ENCODE measurements around the gene DGKI. TPM values are rescaled to one million over a fixed set of nuclear protein-coding genes. Genes with fewer than 3 reads are reported as not detected.

DGKI gene
- total and polyA plus RNA-seq, 2 experiments from 2014 or later = 0.16 to 1.0 TPM

DNA sequence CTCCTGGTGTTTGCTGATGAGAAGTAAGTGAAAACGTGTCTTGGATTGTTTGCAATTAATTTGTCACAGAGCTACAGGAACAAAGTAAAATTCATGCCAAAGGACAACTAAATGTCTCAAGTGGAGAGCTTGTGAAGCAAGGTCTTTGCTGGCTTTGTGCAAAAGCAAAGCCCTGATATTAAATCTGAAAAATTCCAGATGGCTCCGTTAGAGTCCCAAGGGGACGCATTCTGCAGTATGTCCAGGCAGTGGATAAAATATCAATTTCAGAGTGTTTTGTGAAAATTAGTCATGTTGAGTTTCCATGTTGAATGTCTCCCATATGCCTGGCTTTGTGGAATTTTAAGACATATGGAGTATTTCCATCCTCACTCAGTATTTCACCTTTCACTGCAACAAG, 400.7 kb downstream of the DGKI start:
- H3K27ac Mint-ChIP-seq = no peak overlapping the region
- no peaks in the 10 kb centered on the region for H3K36me3 Mint-ChIP-seq (ENCODE audit: low read depth)
- H3K9me3 Mint-ChIP-seq = no peaks in the 10 kb centered on the region
- H3K27me3 ChIP-seq (ENCODE audit: insufficient read depth) = no peaks in the 10 kb centered on the region
- TF ChIP-seq, protein P1, sequence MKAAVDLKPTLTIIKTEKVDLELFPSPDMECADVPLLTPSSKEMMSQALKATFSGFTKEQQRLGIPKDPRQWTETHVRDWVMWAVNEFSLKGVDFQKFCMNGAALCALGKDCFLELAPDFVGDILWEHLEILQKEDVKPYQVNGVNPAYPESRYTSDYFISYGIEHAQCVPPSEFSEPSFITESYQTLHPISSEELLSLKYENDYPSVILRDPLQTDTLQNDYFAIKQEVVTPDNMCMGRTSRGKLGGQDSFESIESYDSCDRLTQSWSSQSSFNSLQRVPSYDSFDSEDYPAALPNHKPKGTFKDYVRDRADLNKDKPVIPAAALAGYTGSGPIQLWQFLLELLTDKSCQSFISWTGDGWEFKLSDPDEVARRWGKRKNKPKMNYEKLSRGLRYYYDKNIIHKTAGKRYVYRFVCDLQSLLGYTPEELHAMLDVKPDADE (IDR thresholded peaks at IDR 0.05) = no peak
- TF ChIP-seq, protein P2, sequence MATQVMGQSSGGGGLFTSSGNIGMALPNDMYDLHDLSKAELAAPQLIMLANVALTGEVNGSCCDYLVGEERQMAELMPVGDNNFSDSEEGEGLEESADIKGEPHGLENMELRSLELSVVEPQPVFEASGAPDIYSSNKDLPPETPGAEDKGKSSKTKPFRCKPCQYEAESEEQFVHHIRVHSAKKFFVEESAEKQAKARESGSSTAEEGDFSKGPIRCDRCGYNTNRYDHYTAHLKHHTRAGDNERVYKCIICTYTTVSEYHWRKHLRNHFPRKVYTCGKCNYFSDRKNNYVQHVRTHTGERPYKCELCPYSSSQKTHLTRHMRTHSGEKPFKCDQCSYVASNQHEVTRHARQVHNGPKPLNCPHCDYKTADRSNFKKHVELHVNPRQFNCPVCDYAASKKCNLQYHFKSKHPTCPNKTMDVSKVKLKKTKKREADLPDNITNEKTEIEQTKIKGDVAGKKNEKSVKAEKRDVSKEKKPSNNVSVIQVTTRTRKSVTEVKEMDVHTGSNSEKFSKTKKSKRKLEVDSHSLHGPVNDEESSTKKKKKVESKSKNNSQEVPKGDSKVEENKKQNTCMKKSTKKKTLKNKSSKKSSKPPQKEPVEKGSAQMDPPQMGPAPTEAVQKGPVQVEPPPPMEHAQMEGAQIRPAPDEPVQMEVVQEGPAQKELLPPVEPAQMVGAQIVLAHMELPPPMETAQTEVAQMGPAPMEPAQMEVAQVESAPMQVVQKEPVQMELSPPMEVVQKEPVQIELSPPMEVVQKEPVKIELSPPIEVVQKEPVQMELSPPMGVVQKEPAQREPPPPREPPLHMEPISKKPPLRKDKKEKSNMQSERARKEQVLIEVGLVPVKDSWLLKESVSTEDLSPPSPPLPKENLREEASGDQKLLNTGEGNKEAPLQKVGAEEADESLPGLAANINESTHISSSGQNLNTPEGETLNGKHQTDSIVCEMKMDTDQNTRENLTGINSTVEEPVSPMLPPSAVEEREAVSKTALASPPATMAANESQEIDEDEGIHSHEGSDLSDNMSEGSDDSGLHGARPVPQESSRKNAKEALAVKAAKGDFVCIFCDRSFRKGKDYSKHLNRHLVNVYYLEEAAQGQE (IDR thresholded peaks at IDR 0.05; ENCODE audit: unreplicated experiment) = no peak
- TF ChIP-seq NANOG (IDR thresholded peaks at IDR 0.05; ENCODE audit: borderline replicate concordance) = no peak
- no peaks in the 10 kb centered on the region; the same call in 1 of the 2 replicates for H3K9me2 ChIP-seq (ENCODE audit: insufficient read depth)
- ATAC-seq (no peak), DNase-seq (ENCODE audit: low spot score) (no peak)
- no peak overlapping the region for H3K4me3 Mint-ChIP-seq
- H3K27me3 Mint-ChIP-seq (ENCODE audit: insufficient read depth, low read depth, poor library complexity) = peaks cover 3% of the 10 kb centered on the region
- H3K4me1 ChIP-seq (ENCODE audit: insufficient read depth) = no peaks in the 10 kb centered on the region
- no peak overlapping the region for H3K4me2 ChIP-seq
- no peaks in the 10 kb centered on the region for H3F3A ChIP-seq (replicated peaks; ENCODE audit: low read depth)
- no peaks in the 10 kb centered on the region for H3K36me3 ChIP-seq (ENCODE audit: insufficient read depth)
- no peak overlapping the region for H3K27ac ChIP-seq (ENCODE audit: low read depth)
- no peak overlapping the region for H3K4me3 ChIP-seq
- no peak overlapping the region for H2AFZ ChIP-seq
- H4K20me1 ChIP-seq (replicated peaks; ENCODE audit: insufficient read depth) = no peaks in the 10 kb centered on the region
- no peaks in the 10 kb centered on the region for H3K4me1 Mint-ChIP-seq
- no peaks in the 10 kb centered on the region for H3K79me2 ChIP-seq (replicated peaks; ENCODE audit: insufficient read depth)

DNA sequence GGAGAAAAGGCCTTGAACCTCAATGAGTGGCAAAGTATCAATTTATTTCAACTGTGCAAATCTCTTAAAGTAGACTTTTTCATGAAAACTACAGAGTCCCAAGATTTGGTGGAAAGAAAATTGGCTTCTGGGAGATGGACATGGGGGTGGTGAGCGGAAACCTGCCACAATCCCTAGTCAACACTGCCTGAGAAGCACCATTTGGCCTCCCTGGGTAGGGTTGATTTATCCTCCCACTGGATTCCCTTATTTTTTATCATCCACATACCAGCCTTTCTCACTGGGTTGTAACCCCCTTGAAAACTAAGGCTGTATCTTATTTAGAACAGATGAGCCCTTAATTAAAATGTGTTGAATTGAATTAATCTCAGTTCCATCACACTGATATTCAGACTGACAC, 401.5 kb downstream of the DGKI start:
- Histone ChIP-seq H4K20me1 (replicated peaks; ENCODE audit: insufficient read depth) (no peaks in the 10 kb centered on the region), H3K36me3 (ENCODE audit: insufficient read depth) (no peaks in the 10 kb centered on the region), H3K4me1 (ENCODE audit: insufficient read depth) (no peaks in the 10 kb centered on the region), H3F3A (replicated peaks; ENCODE audit: low read depth) (no peaks in the 10 kb centered on the region), H3K4me3 (no peak overlapping the region), H3K27ac (ENCODE audit: low read depth) (no peak overlapping the region), H2AFZ (no peak overlapping the region), H3K9me2 (ENCODE audit: insufficient read depth) (no peaks in the 10 kb centered on the region; the same call in 1 of the 2 replicates), H3K27me3 (ENCODE audit: insufficient read depth) (no peaks in the 10 kb centered on the region), H3K4me2 (no peak overlapping the region), H3K79me2 (replicated peaks; ENCODE audit: insufficient read depth) (no peaks in the 10 kb centered on the region)
- H3K36me3 Mint-ChIP-seq (ENCODE audit: low read depth) = no peaks in the 10 kb centered on the region
- peaks cover 3% of the 10 kb centered on the region; the same call in 2 of the 3 replicates for H3K4me1 Mint-ChIP-seq
- no peak overlapping the region for H3K27ac Mint-ChIP-seq
- peaks cover 3% of the 10 kb centered on the region for H3K27me3 Mint-ChIP-seq (ENCODE audit: insufficient read depth, low read depth, poor library complexity)
- ATAC-seq = no peak
- no peak for DNase-seq (ENCODE audit: low spot score)
- H3K4me3 Mint-ChIP-seq = no peak overlapping the region
- H3K9me3 Mint-ChIP-seq = no peaks in the 10 kb centered on the region
- no peak for TF ChIP-seq NANOG (IDR thresholded peaks at IDR 0.05; ENCODE audit: borderline replicate concordance)
- TF ChIP-seq, protein P3, sequence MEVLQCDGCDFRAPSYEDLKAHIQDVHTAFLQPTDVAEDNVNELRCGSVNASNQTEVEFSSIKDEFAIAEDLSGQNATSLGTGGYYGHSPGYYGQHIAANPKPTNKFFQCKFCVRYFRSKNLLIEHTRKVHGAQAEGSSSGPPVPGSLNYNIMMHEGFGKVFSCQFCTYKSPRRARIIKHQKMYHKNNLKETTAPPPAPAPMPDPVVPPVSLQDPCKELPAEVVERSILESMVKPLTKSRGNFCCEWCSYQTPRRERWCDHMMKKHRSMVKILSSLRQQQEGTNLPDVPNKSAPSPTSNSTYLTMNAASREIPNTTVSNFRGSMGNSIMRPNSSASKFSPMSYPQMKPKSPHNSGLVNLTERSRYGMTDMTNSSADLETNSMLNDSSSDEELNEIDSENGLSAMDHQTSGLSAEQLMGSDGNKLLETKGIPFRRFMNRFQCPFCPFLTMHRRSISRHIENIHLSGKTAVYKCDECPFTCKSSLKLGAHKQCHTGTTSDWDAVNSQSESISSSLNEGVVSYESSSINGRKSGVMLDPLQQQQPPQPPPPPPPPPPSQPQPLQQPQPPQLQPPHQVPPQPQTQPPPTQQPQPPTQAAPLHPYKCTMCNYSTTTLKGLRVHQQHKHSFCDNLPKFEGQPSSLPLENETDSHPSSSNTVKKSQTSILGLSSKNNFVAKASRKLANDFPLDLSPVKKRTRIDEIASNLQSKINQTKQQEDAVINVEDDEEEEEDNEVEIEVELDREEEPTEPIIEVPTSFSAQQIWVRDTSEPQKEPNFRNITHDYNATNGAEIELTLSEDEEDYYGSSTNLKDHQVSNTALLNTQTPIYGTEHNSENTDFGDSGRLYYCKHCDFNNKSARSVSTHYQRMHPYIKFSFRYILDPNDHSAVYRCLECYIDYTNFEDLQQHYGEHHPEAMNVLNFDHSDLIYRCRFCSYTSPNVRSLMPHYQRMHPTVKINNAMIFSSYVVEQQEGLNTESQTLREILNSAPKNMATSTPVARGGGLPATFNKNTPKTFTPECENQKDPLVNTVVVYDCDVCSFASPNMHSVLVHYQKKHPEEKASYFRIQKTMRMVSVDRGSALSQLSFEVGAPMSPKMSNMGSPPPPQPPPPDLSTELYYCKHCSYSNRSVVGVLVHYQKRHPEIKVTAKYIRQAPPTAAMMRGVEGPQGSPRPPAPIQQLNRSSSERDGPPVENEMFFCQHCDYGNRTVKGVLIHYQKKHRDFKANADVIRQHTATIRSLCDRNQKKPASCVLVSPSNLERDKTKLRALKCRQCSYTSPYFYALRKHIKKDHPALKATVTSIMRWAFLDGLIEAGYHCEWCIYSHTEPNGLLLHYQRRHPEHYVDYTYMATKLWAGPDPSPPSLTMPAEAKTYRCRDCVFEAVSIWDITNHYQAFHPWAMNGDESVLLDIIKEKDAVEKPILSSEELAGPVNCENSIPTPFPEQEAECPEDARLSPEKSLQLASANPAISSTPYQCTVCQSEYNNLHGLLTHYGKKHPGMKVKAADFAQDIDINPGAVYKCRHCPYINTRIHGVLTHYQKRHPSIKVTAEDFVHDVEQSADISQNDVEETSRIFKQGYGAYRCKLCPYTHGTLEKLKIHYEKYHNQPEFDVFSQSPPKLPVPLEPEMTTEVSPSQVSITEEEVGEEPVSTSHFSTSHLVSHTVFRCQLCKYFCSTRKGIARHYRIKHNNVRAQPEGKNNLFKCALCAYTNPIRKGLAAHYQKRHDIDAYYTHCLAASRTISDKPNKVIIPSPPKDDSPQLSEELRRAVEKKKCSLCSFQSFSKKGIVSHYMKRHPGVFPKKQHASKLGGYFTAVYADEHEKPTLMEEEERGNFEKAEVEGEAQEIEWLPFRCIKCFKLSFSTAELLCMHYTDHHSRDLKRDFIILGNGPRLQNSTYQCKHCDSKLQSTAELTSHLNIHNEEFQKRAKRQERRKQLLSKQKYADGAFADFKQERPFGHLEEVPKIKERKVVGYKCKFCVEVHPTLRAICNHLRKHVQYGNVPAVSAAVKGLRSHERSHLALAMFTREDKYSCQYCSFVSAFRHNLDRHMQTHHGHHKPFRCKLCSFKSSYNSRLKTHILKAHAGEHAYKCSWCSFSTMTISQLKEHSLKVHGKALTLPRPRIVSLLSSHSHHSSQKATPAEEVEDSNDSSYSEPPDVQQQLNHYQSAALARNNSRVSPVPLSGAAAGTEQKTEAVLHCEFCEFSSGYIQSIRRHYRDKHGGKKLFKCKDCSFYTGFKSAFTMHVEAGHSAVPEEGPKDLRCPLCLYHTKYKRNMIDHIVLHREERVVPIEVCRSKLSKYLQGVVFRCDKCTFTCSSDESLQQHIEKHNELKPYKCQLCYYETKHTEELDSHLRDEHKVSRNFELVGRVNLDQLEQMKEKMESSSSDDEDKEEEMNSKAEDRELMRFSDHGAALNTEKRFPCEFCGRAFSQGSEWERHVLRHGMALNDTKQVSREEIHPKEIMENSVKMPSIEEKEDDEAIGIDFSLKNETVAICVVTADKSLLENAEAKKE (CRISPR knock-in tag; IDR thresholded peaks at IDR 0.05) = no peak
- no peak for TF ChIP-seq JUNB (IDR thresholded peaks at IDR 0.05; ENCODE audit: unreplicated experiment)
- no peak for TF ChIP-seq STAT1 (IDR thresholded peaks at IDR 0.05; ENCODE audit: unreplicated experiment)
- TF ChIP-seq, protein P4, sequence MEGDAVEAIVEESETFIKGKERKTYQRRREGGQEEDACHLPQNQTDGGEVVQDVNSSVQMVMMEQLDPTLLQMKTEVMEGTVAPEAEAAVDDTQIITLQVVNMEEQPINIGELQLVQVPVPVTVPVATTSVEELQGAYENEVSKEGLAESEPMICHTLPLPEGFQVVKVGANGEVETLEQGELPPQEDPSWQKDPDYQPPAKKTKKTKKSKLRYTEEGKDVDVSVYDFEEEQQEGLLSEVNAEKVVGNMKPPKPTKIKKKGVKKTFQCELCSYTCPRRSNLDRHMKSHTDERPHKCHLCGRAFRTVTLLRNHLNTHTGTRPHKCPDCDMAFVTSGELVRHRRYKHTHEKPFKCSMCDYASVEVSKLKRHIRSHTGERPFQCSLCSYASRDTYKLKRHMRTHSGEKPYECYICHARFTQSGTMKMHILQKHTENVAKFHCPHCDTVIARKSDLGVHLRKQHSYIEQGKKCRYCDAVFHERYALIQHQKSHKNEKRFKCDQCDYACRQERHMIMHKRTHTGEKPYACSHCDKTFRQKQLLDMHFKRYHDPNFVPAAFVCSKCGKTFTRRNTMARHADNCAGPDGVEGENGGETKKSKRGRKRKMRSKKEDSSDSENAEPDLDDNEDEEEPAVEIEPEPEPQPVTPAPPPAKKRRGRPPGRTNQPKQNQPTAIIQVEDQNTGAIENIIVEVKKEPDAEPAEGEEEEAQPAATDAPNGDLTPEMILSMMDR (conservative IDR thresholded peaks at IDR 0.05; ENCODE audit: low read depth in 2 of 2) = no peak
- TF ChIP-seq EZH2phosphoT487 (IDR thresholded peaks at IDR 0.05; ENCODE audit: unreplicated experiment) = no peak
- TF ChIP-seq POLR2AphosphoS5 (IDR thresholded peaks at IDR 0.05; ENCODE audit: low read depth) = no peak

Measured in GM23338 (cell line).